Activated T-helper 1 cell treated with anti-CD3 and anti-CD28 coated beads, Interleukin-2, amount 50 U/mL, for 16 hours (primary cell): ENCODE data around the gene C16orf86.

ENCODE experiments used
- DNase-seq, 2 donors: peaks; one replicate each; pipeline ENCODE4 v3.0.0-alpha.2; 2020; ENCODE audit warnings: low read depth in 1 of 2, low spot score in 1 of 2

Gene C16orf86

GRCh38 chr16:67666559-67667452 lies at the start of gene C16orf86, which contains the start of gene ENKD1:
TSS of gene C16orf86 (plus strand) at chr16:67666814. CDS start at chr16:67666971, 157 bp downstream.
TSS of gene ENKD1 (minus strand) at chr16:67666750. CDS start at chr16:67666442, 308 bp downstream.
- DNase-seq = peak; percentile 55 to 70

- no peak for DNase-seq
Observed at GRCh38 chr16:67628216-67628615, 38.4 kb upstream of the C16orf86 start.

GRCh38 chr16:67632415-67633172 lies 34.0 kb upstream of the C16orf86 start:
- DNase-seq = no peak

- DNase-seq = no peak
Observed at GRCh38 chr16:67636713-67637112, 29.9 kb upstream of the C16orf86 start.

- no peak for DNase-seq
Observed at GRCh38 chr16:67637625-67638024, 29.0 kb upstream of the C16orf86 start.

GRCh38 chr16:67641779-67642708 lies 24.6 kb upstream of the C16orf86 start:
- no peak for DNase-seq

- no peak for DNase-seq
Observed at GRCh38 chr16:67644038-67644437, 22.6 kb upstream of the C16orf86 start.

- no peak for DNase-seq
Observed at GRCh38 chr16:67645397-67646121, 21.1 kb upstream of the C16orf86 start.

- DNase-seq = no peak
Observed at GRCh38 chr16:67647111-67647651, 19.4 kb upstream of the C16orf86 start.

- DNase-seq = no peak
Observed at GRCh38 chr16:67647681-67648080, 18.9 kb upstream of the C16orf86 start.

- DNase-seq = no peak
Observed at GRCh38 chr16:67648088-67648763, 18.4 kb upstream of the C16orf86 start.

GRCh38 chr16:67648764-67649407 lies 17.7 kb upstream of the C16orf86 start:
- no peak for DNase-seq

- no peak for DNase-seq
Observed at GRCh38 chr16:67649494-67649931, 17.1 kb upstream of the C16orf86 start.

- no peak for DNase-seq
Observed at GRCh38 chr16:67650023-67650422, 16.6 kb upstream of the C16orf86 start.

GRCh38 chr16:67651039-67651438 lies 15.6 kb upstream of the C16orf86 start:
- DNase-seq = no peak

GRCh38 chr16:67651847-67652246 lies 14.8 kb upstream of the C16orf86 start:
- DNase-seq = no peak

- no peak for DNase-seq
Observed at GRCh38 chr16:67652578-67653127, 14.0 kb upstream of the C16orf86 start.

- no peak for DNase-seq
Observed at GRCh38 chr16:67653128-67653788, 13.4 kb upstream of the C16orf86 start.
